Measurements from ENCODE around the gene RNF213.

The RNF213 gene

GRCh38 chr17:80260791-80261158 lies at the start of gene RNF213:
RNF213 (plus strand) TSS chr17:80260852; CDS start chr17:80263682, 2,830 bp downstream.
- DNase-seq (ENCODE audit: low spot score) = peak; percentile 83

- no peak for DNase-seq (ENCODE audit: low spot score)
Observed at GRCh38 chr17:80212109-80212508, 48.5 kb upstream of the RNF213 start.

- DNase-seq (ENCODE audit: low spot score) = no peak
Observed at GRCh38 chr17:80212511-80212910, 48.1 kb upstream of the RNF213 start.

DNA sequence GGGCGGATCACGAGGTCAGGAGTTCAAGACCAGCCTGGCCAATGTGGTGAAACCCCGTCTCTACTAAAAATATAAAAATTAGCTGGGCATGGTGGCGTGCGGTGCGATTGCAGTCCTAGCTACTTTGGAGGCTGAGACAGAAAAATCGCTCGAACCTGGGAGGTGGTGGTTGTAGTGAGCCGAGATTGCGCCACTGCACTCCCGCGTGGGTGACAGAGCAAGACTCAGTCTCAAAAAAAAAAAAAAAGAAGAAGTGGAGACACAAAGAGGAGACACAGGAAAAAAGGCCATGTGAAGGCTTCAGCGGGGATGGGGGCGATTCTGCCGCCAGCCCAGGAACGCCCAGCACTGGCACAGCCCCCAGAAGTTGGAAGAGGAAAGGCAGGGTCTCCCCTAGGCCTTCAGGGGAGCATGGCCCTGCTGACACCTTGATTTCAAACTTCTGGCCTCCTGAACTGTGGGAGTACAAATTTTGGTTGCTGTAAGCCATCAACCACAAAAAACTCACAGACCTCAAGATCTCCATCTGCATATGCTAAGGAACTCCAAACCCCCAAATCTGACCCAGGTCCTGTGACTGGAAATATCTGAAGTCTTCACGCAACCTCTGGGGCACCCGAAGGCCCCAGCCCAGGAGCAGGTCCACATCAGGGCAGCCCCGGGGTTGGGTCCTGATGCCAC lies 47.5 kb upstream of the RNF213 start:
- DNase-seq (ENCODE audit: low spot score) = no peak

DNA sequence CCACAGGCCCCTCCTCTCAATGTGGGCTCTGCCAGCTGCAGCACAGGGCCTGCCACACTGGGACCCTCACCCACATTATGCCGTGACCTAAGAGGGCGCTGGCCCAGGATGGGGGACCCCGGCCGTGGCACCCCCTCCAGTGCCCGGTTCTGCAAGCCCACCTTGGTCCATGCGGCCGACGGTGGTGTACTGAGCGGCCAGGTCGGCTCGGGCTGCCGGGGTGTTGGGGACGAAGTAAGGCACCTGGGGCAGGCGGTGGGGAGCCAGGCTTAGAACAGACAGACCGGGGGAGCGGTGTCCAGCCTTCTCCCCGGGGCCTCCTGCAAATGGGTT lies 47.0 kb upstream of the RNF213 start:
- DNase-seq (ENCODE audit: low spot score) = no peak

GRCh38 chr17:80214012-80214877 lies 46.4 kb upstream of the RNF213 start:
- DNase-seq (ENCODE audit: low spot score) = no peak

DNA sequence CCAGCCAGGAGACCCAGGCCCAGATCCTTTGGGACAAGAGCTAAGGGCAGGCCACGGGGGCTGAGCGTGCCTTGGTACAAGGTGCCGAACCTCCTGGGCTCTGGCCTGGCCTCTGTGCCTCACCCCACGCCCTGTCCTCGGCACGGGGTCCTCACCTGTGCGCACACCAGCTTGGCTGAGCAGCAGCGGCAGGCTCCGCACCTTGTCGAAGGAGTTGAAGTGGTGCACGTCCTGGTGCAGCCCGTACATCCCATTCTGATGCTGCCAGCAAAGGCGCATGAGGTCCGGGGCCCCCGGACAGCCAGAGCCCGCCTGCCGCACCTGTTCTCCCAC lies 45.8 kb upstream of the RNF213 start:
- no peak for DNase-seq (ENCODE audit: low spot score)

DNA sequence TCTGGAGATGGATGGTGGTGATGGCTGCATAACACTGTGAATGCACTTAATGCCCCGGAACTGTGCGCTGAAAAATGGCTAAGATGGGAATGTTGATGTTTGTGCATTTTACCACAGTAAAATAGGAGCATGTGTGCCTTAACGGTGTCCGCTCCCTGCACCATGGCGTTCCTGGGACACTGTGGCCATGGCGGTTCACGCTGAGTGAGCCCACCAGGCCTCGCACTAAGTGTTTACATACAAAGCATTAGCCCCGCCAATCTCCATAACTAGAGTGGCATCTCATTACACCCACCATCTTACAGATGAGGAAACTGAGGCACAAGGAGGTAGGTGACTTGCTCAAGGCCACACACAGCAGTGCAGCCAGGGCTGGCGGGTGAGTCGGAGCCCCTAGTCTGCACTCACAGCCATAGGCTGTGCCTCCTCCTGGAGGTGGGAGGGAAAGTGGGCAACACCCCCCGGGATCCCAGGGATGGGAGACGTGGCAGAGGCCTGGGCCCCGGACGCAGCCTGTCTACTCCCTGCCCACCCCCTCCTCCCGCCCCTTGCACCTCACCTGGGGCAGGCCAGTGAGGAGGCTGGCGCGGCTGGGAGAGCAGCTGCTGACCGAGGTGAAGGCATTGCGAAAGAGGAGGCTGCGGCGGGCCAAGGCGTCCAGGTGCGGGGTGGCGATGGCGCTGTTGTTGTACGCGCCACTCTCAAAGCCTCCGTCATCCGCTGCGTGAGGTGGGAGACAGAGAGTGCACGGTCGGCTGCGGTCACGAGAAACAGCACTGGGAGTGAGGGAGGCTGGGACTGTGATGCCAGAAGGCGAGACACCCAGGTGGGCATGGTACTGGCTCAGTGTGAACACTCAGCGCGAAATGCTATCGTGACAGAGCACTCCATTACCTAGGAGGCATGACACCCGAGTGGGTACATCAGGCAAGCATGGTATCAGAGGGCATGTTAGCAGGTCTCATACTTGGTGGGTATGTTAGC lies 43.9 kb upstream of the RNF213 start:
- DNase-seq (ENCODE audit: low spot score) = no peak

DNA sequence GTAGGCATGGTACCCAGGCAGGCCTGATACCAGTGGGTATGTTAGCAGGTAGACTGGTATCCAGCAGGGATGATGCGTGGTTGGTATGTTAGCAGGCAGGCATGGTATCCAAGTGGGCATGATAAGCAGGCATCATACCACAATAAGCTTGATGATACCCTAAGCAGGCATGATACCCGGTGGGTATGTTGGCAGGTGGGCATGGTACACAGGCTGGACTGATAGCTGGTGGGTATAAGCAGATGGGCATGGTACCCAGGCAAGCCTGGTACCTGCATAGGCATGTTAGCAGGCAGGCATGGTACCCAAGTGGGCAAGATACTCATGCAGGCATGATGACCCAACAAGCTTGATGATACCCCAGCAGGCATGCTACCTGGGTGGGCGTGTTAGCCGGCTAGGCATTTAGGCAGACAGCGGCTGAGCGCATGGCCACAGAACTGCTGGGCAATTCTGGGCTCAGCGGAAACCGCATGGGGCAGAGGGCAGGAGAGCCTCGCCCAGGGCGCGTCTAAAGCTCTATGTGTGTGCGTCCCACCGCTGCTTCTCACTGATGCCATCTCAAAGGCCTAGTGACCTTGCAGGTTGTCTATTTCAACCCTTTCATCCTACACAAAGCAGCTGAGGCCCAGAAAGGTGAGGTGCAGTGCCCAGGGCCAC lies 42.8 kb upstream of the RNF213 start:
- no peak for DNase-seq (ENCODE audit: low spot score)

DNA sequence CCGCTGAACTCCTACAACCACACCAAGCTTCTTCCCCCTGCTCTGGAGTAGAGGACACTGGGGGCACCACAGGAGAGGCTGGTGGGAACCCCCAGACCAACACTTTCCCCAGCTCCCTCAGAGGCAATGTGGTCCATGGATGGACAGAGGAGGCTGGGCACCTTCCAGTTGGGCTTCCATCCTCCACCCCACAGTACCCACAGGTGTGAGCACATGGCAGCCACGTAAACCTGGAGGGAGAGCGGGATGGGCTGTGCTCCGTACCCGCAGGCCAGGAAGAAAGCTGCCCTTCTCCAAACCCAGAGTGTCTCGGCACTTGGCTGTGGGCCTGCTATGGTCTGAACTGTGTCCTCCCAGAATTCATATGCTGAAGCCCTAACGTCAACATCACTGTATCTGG lies 42.3 kb upstream of the RNF213 start:
- no peak for DNase-seq (ENCODE audit: low spot score)

GRCh38 chr17:80219013-80219762 lies 41.5 kb upstream of the RNF213 start:
- no peak for DNase-seq (ENCODE audit: low spot score)

DNA sequence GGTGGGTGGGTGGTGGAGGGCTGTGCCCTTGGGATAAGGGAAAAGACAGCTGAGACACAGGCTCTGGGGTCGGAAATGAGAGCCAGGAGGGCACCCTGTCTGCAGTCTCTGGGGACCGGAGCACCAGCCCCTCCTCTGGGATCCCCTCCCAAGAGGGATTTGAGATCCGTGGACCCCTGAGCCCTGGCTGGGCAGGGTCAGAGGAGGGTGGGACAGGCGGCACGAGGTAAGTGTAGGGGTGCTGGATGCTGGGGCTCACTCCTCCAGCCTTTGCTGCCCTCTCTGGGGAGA lies 40.9 kb upstream of the RNF213 start:
- DNase-seq (ENCODE audit: low spot score) = no peak

DNA sequence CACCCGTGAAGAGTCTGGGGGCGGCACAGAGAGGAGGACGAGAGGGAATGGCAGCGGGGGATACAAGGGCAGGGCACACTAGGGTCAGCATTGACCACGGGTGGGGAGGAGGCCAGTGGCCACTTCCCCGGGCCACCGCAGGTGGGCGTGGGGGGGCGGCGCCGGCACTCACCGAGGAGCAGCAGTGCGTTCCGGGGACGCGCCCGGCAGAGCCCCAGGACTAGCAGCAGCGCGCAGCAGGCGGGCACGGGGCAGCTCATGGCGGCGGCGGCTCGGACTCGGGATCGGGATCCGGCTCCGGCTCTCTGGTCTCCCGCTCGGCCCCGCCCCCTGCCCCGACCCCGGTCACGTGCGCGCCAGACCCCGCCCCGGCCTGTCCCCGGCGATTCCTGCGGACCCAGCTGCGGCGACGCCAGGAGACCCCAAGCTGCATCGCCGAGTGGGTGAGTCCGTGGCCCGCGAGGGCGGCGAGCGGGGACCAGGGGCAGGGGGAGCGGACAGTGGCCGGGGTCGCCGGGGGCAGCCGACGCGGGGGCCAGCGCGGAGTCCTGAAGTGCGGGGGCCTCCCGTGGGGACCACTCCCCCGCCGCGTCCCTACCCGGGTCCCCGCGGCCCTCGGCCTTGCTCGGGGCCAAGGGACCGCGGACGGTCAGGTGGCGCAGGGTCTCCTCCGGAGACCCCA lies 40.5 kb upstream of the RNF213 start, which contains the start of the genes SGSH and SLC26A11:
Gene SGSH, minus strand, starts transcription at position 280 of the 682 bp plus-strand sequence. Its CDS starts 20 bp downstream, at position 260.
Gene SLC26A11, plus strand, starts transcription at position 374 of the 682 bp plus-strand sequence. CDS start 1,134 bp downstream, outside the sequence.
- DNase-seq (ENCODE audit: low spot score) = peak; percentile 98

GRCh38 chr17:80220736-80221215 lies 39.9 kb upstream of the RNF213 start:
- no peak for DNase-seq (ENCODE audit: low spot score)

DNA sequence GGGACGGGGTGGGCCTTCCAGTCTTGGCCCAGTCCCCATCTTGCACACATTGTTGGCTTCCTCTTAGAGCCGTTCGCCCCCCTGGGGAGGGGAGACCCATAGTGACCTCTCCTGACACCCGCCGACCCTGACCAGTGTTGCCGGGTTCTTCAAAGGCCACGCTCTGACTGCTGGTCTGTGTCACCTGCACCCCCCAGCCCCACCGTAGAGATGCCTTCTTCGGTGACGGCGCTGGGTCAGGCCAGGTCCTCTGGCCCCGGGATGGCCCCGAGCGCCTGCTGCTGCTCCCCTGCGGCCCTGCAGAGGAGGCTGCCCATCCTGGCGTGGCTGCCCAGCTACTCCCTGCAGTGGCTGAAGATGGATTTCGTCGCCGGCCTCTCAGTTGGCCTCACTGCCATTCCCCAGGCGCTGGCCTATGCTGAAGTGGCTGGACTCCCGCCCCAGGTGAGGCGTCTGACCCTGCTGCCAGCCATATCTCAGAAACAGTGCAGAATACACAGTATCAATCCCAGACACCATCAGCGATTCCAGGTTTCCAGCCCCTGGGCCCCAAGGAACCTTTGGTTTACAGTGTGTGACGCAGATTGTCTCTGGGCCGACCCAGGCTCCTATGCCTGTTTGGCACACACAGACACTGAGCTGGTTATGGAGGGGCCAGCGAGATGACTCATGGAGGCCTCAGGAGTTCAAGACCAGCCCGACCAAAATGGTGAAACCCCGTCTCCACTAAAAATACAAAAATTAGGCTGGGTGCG lies 39.1 kb upstream of the RNF213 start:
- DNase-seq (ENCODE audit: low spot score) = no peak

- DNase-seq (ENCODE audit: low spot score) = no peak
Observed at GRCh38 chr17:80222376-80223141, 38.1 kb upstream of the RNF213 start.

GRCh38 chr17:80223142-80223815 lies 37.4 kb upstream of the RNF213 start:
- DNase-seq (ENCODE audit: low spot score) = no peak

DNA sequence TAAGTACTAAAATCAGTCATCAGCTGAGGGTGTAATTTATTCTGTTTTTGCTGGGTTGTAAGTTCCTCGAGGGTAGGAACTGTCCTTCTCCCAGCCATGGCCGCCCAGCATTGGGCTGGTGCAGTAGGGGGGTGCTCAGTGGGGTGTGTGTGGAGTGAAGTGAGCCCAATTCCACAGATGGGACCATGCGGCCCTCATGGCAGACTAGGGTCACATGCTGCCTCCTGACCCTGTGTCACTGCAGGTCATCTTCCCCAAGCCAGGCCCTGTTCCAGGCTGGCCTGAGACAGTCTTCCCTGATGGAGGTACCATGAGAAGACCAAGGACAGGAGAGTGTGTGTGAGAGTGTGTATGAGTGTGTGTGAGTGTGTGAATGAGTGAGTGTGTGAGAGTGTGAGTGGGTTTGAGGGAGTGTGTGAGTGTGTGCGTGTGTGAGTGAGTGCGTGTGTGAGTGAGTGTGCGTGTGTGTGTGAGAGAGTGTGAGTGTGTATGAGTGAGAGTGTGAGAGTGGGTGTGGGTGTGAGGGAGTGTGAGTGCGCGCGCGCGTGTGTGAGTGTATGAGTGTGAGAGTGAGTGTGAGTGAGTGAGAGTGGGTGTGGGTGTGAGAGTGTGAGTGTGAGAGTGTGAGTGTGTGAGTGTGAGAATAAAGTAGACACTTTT lies 36.7 kb upstream of the RNF213 start:
- DNase-seq (ENCODE audit: low spot score) = no peak

Data from ecto neural progenitor cell (in vitro differentiated cells).